Measurements from ENCODE around the gene EPHA6.

EPHA6 gene

GRCh38 chr3:97293596-97294131, 479.3 kb downstream of the EPHA6 start:
- no peak for DNase-seq

GRCh38 chr3:97297032-97297431, 482.6 kb downstream of the EPHA6 start:
- no peak for DNase-seq

GRCh38 chr3:97301114-97301513, 486.7 kb downstream of the EPHA6 start:
- no peak for DNase-seq

- no peak for DNase-seq
Observed at GRCh38 chr3:97306226-97306625, 491.8 kb downstream of the EPHA6 start.

- DNase-seq = no peak
Observed at GRCh38 chr3:97338375-97338774, 524.0 kb downstream of the EPHA6 start.

- DNase-seq = no peak
Observed at GRCh38 chr3:97340940-97341339, 526.5 kb downstream of the EPHA6 start.

- no peak for DNase-seq
Observed at GRCh38 chr3:97347780-97348179, 533.4 kb downstream of the EPHA6 start.

- DNase-seq = no peak
Observed at GRCh38 chr3:97350971-97351370, 536.6 kb downstream of the EPHA6 start.

GRCh38 chr3:97353176-97353575, 538.8 kb downstream of the EPHA6 start:
- no peak for DNase-seq

- DNase-seq = no peak
Observed at GRCh38 chr3:97359977-97360376, 545.6 kb downstream of the EPHA6 start.

- DNase-seq = no peak
Observed at GRCh38 chr3:97360804-97361203, 546.4 kb downstream of the EPHA6 start.

- DNase-seq = no peak
Observed at GRCh38 chr3:97384583-97384982, 570.2 kb downstream of the EPHA6 start.

GRCh38 chr3:97388774-97389173, 574.4 kb downstream of the EPHA6 start:
- DNase-seq = no peak

GRCh38 chr3:97389936-97390335, 575.5 kb downstream of the EPHA6 start:
- no peak for DNase-seq

- no peak for DNase-seq
Observed at GRCh38 chr3:97391167-97391566, 576.8 kb downstream of the EPHA6 start.

GRCh38 chr3:97409612-97410011, 595.2 kb downstream of the EPHA6 start:
- no peak for DNase-seq

- DNase-seq = no peak
Observed at GRCh38 chr3:97421565-97421964, 607.2 kb downstream of the EPHA6 start.

GRCh38 chr3:97425002-97425401, 610.6 kb downstream of the EPHA6 start:
- no peak for DNase-seq

- no peak for DNase-seq
Observed at GRCh38 chr3:97430601-97431000, 616.2 kb downstream of the EPHA6 start.

- DNase-seq = no peak
Observed at GRCh38 chr3:97432914-97433313, 618.5 kb downstream of the EPHA6 start.

- DNase-seq = no peak
Observed at GRCh38 chr3:97438131-97438530, 623.7 kb downstream of the EPHA6 start.

GRCh38 chr3:97439373-97439772, 625.0 kb downstream of the EPHA6 start:
- no peak for DNase-seq

- DNase-seq = no peak
Observed at GRCh38 chr3:97464035-97464434, 649.6 kb downstream of the EPHA6 start.

- no peak for DNase-seq
Observed at GRCh38 chr3:97470481-97470880, 656.1 kb downstream of the EPHA6 start.

- no peak for DNase-seq
Observed at GRCh38 chr3:97479740-97480139, 665.3 kb downstream of the EPHA6 start.

Measured in stimulated activated CD4-positive, alpha-beta T cell treated with anti-CD3 and anti-CD28 coated beads, Interleukin-12 subunit alpha, Interleukin-12 subunit beta, amount 100 ng/mL, for 4 hours (primary cell).